Activated CD4-positive, alpha-beta T cell treated with anti-CD3 and anti-CD28 coated beads for 1 hour (primary cell): Measurements from ENCODE around the gene B3GNT4.
"Not testable (repeated sequence)": the region's sequence is repeated elsewhere in the genome, so short reads cannot be mapped to it uniquely, and the experiment has no call there.

Source experiments
- DNase-seq: peaks from one replicate; pipeline ENCODE4 v3.0.0-alpha.2; 2020

Gene B3GNT4

GRCh38 chr12:122225683-122226365 lies 22.3 kb downstream of the B3GNT4 start, which contains the start of gene DIABLO:
Gene DIABLO (minus strand): TSS chr12:122226052. CDS start chr12:122226014, 38 bp downstream.
- DNase-seq = peak; percentile 100

DNA sequence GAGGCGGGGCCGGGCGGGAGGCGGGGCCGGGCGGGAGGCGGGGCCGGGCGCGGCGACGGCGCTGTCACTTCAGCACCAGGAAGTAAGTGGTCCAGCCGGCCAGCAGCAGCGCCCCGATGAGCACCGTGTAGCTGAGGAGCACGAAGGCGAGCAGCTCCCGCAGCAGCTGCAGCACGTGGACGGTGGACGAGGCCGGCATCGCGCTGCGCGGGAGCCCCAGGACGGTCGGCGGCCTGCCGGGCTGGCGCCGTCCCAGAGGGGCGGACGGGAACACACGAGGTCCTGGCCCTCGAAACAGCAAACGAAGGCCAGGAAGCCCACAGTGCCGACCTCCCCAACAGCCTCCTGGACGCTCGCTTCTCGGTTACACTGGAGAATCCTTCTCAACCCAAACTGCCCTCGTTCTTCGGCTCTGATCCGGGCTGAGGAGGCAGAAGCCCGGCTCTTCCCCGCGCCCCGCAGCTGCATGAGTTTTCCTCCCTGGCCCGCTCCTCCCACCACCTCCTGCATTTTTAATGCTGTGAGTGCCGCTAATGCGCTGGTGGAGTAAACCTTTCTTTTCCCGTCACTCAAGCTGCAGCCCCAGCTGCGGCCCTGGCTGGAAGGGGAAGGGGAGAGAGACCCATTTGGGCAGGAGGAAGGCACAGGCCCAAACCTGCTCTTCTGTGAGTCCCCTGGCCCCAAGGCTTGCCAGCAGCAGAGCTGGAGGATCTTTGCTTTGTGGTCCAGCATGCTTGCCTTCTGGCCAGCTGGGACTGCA lies 23.0 kb downstream of the B3GNT4 start:
- DNase-seq = no peak

GRCh38 chr12:122227341-122227740 lies 23.8 kb downstream of the B3GNT4 start:
- no peak for DNase-seq

DNA sequence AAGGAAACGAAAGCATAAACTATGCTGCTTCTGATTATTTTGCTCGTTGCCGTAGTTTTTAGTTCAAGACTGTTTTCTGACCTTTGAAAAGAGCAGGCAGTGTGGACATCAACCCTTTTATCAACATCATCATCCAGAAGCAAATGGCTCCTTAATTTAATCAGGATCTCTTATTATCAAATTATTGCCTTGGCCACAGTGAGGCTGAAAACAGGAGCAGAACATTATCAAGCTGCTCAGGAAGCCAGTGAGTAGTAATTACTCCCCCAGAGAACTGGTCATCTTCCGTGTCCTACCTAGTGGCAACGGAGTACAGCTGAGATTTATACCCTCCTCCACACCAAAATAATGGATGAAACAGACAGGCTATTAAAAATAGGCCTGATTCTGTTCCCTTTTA lies 24.6 kb downstream of the B3GNT4 start:
- no peak for DNase-seq

GRCh38 chr12:122230798-122231197 lies 27.3 kb downstream of the B3GNT4 start:
- no peak for DNase-seq

DNA sequence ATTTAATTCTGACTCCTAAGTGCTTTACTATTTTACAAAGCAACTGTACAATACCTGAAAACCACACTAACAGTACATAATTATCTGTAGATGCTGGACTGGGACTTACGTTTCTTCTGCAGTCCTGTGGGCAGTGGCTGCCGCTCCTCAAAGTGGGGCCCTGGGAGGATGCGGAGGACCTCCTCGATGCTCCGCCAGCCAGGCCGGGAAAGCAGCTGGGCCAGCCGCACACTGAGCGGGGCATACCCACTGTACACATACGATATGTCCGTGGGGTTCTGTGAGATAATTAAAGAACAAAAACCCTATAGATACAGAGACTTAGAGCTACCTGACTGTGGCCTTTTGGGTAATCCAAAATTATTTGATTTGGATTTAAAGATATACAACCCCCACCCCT lies 29.2 kb downstream of the B3GNT4 start:
- no peak for DNase-seq

- DNase-seq = no peak
Observed at GRCh38 chr12:122235741-122236140, 32.2 kb downstream of the B3GNT4 start.

DNA sequence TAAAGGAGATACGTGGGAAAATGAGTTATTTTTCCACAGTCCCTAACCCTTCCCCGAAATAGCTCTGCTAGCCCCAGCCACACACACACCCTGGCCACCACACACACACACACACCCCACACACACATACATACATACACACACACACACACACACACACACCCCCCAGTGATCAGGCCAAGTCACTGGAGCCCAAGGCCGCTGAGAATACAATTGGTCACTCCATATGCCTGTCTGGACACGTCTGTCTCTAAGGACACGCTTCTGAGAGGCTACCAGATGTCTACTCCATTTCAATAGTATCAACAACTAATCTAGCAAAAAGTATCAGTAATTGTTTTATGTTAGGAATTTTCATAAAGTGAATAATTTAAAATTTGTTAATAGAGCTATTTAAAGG lies 35.4 kb downstream of the B3GNT4 start:
- no peak for DNase-seq

- DNase-seq = no peak
Observed at GRCh38 chr12:122243965-122244364, 40.5 kb downstream of the B3GNT4 start.

DNA sequence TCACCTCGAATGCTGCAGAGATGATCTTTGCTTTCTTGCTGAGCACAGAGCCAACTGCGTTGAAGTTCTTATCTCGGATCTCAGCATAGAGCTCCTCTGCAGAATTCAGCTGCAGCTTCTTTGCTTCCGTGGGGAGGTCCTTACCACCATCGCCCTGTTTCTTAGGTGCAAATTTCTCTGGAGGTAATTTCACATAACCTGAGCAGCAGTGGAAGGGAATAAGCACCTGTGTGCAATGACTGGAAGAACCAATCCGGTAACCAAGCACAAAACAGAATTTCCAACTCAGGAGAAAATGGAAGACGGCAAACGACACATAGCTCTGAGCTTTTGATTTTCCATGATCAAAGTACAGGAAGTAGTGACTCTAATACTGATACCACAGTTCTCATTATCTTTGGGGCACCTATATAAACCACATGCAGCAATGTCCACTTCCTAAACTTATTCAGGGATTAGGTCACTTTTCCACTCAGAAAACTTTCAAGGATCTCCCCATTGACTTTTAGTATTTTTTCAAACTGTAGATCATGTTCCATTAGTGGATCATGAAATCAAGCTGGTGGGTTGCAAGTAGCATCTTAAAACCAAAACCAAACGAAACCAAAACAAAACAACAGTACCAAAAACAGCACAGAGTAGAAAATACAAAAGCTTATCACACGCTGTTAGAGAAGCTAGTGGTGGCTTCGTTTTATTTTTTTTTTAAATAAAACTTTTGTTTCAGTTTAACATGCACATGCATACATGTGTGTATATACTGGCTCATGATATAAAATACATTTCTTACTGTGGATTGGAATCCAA lies 41.3 kb downstream of the B3GNT4 start:
- DNase-seq = no peak

DNA sequence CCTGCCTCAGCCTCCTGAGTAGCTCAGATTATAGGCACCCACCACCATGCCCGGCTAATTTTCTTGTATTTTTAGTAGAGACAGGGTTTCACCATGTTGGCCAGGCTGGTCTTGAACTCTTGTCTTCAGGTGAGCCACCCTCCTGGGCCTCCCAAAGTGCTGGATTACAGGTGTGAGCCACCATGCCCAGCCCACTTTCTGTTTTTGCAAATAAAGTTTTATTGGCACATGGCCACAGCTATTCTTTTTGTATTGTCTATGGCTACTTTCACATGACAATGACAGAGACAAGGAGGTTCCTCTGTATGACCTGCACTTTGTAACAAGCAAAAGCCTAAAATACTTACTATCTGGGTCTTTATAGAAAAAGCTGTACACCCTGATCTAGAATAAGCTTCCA lies 42.0 kb downstream of the B3GNT4 start:
- DNase-seq = no peak

DNA sequence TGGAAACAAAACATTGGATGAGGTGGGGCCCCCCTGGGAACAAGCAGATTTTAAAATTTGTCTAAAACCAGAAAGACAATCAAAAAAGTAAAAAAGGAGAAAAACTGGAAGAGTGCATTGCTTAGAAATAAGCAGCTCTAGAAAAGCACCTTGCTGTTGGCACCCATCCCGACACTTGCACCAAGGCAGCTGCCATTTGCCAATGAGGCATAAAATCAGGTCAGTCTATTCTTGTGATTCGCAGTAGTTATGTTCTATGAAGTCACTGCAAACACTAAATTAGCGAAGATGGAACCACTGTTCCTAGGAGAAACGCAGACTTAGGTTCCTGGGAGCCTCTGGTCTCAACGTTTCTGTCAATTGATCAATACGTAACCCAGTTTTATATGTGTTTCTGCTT lies 46.5 kb downstream of the B3GNT4 start:
- DNase-seq = no peak

DNA sequence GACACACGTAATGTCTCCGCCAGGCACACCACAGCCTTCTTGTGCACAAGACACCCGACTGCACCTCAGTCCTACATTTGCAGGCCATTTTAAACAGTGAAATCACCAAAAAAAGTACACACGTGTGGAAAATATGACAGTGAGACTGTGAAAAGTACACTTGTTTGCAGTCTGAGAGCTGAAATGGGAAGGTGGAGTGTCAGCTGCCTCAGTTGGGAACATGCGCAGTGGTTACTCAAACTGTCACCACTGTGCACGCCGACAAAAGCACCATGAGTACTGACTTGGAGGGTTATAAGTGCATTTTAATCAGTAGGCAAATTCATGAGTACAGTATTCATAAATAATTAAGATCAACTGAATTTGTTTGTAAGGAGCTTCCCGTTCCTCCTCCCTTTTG lies 47.0 kb downstream of the B3GNT4 start:
- DNase-seq = no peak

DNA sequence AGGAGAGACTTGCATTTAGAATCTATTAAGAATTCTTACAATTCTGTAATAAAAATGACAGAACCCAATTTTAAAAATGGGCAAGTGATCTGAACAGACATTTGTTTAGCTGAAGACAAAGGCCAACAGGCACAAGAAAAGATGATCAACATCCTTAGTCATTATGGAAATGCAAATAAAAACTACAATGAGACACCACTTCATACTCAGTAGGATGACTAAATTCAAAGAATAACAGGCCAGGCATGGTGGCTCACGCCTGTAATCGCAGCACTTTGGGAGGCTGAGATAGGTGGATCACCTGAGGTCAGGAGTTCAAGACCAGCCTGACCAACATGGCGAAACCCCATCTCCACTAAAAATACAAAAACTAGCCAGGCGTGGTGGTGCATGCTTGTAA lies 55.0 kb downstream of the B3GNT4 start:
- DNase-seq = not testable (repeated sequence)
